GM12872 (cell line): ENCODE results near the gene ZIC1.

Experiments used
- TF ChIP-seq, protein P1 (sequence below): IDR thresholded peaks from 3 replicates; pipeline ENCODE4 v1.5.1; 2011; ENCODE audit warnings: low read depth, mild to moderate bottlenecking, low read length, moderate library complexity; ENCODE audit not compliant: insufficient read depth

The ZIC1 gene

DNA sequence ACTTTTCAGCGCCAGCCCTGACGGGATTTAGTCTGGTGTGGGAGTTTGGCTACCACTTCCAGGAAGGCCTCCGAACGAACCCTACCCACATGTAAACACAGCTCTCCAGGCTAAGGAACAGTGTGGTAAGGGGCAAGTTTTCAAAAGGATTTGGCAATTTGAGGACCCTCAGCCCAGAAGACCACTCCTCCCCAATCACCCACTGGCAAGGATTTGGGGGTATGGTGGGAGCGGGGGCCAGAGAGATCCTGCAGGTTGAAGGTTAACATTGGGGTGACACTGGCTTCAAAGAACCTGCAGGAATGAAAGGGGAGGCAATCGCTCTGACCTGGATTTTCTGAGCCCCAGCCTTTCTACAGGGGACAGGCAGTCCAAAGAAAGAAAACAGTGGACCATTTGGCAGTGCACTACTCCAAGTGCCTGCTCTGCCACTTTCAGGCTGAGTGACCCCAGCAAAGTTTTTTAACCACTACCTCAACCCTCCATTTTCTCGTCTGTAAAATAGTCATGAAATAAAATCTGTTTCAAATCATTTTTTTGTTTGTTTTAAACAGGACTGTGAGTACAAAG lies 37.3 kb upstream of the ZIC1 start:
- TF ChIP-seq, protein P1, sequence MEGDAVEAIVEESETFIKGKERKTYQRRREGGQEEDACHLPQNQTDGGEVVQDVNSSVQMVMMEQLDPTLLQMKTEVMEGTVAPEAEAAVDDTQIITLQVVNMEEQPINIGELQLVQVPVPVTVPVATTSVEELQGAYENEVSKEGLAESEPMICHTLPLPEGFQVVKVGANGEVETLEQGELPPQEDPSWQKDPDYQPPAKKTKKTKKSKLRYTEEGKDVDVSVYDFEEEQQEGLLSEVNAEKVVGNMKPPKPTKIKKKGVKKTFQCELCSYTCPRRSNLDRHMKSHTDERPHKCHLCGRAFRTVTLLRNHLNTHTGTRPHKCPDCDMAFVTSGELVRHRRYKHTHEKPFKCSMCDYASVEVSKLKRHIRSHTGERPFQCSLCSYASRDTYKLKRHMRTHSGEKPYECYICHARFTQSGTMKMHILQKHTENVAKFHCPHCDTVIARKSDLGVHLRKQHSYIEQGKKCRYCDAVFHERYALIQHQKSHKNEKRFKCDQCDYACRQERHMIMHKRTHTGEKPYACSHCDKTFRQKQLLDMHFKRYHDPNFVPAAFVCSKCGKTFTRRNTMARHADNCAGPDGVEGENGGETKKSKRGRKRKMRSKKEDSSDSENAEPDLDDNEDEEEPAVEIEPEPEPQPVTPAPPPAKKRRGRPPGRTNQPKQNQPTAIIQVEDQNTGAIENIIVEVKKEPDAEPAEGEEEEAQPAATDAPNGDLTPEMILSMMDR, result no peak

DNA sequence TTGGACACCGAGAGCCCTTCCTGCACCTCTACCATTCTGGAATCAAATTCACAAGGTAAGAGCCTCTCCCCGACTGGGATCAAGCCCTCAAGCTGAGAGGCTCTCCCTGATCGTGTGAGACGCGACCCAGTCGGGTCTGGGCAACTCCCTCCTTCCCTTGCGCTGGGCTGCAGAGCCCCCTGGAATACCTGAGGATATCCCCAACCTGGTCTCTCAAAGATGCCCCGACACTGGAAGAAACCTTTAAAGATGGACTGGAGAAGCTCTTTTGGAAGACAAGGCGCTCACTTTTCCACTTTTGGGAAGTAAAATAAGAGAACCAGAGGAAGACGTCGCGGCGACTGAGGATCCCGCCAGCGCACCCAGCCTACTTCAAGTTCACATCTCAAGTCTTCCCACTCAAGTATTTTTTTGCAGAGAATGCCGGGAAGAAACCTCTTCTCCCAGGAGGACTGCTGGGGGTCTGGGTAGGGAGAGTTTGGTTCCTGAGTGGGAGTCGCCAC lies 36.6 kb upstream of the ZIC1 start:
- TF ChIP-seq, protein P1, result no peak

DNA sequence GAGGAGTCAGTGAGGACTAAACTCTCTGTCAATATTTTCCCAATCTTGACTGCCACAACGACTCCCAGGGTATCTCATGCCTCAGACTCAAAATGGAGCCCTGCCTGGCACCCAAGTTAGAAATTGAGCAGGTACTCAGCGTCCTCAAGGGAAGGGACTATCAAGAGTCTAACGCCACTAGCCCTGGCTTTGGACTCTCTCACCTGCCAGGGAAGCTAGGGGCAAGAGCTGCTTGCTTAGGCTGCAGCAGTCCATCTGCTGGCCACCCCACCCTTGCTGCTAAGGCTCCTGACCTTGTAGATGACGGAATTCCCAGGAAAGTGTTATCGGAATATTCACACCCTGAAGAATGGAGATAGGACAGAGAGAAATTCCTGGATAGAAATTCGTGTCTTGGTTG lies 35.9 kb upstream of the ZIC1 start:
- TF ChIP-seq, protein P1, result no peak

DNA sequence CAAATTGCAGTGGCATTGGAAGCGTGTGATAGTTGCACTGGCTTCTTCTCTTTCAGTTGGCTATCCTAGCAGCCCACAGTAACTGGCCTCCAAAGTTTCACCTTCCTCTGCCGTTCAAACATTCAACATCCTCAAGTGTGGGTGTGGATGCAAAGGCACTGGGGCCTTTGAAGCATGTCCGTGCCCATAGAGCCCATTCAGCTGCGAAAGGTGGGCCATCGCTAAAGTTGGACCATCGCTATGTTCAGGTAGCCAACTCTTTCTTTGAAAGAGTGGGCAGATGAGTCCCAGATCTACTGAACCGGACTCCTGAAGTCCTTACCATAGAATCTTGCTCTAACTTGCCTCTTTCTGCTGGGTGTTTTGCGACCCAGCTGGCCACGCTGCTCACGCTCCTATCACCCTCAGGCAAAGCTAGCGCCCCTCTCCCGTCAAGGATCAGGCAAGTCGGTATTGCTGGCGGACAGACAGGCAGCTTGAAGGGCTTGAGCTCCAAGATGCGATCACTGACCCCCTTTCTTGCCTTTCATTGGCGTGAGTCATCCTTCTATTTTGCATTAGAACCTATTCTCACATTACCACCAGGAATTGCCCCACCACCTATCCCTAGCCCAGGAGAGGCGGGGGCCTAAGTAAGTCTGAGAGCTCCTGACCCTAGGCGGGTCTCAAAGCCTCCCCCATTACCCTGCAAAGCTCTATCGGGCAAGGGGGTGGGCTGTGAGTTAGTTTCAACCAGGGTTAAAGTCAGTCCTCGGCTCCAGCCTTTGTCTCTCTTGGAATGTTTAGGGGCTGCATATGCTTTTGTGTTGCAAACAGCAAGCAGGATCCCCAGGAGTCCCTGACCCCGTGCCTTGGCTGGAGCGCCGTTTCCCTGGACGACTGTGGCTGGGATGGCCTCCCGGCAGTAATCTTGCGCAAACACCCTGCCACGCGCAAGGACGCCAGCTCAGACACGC lies 31.5 kb upstream of the ZIC1 start:
- TF ChIP-seq, protein P1, result no peak

DNA sequence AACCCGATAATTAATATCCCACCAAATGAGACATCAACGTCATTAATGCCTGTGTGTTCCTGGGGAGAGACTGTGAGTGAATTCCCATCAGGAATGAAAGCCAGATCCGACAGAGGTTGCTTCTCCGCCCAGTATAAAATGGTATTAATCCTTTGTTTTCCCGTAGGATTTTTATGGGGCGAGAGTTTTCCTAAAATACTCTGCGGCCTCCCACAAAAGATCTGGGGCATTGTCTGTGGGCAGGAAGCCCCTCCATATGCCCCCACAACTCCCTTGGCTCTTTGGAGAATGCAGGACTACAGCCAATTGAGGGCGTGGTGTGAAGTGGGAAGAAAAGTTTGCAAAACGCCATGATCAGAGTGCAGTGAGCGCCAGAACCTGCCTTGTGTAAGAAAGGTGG lies 29.5 kb upstream of the ZIC1 start:
- TF ChIP-seq, protein P1, result no peak

DNA sequence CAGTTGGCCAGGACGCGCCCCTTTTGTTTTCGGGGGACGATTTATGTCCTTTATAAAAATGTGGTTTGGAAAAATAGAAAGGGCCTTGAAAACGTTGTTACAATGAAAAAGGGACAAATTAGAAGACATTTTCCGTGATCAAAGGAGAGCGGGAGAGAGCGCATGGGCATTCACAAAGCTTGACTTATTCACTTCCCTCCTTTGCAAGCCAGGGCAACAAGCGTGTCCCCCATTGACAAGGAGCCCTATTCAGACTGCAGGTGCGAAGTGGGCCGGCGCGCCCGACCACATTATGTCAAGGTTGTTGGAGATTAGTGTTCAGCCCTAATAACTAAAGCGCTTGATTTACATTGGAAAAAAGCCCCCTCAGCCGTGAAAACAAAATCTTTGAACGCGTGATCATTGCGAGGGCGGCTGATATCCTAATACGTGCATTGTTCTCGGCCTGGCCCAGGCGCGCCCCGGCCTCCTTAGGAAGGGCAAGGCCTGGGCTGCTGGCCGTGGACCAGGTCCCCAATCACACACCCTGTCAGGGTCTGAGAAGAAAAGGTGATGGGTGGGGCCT lies 28.7 kb upstream of the ZIC1 start:
- TF ChIP-seq, protein P1, result no peak

DNA sequence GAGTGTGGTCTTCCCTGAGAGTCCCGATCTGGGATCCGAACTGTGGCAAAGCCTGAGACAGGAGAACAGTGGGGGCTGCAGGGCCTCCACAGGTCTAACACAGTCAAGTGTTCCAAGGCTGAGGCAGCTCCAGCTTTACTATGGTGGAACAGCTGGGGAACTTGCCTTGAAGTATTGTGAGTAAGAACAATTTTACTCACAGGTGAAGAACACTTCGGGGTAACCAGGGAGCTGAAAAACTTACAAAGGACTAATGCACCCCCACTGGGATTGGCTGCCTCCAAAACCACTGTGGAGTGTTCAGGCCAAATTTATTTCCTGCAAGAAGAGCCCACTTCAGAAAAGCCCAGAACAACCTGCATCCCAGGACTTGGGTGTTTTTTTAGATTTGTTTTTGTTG lies 28.2 kb upstream of the ZIC1 start:
- TF ChIP-seq, protein P1, result no peak
